NCI-H2196 (cell line): ENCODE measurements around the gene ERI3.

Experiments used
- DNase-seq: peaks from one replicate; lab custom pipeline; 2025; ENCODE audit not compliant: unreplicated experiment; lab: John Stamatoyannopoulos, UW

Gene ERI3

DNA sequence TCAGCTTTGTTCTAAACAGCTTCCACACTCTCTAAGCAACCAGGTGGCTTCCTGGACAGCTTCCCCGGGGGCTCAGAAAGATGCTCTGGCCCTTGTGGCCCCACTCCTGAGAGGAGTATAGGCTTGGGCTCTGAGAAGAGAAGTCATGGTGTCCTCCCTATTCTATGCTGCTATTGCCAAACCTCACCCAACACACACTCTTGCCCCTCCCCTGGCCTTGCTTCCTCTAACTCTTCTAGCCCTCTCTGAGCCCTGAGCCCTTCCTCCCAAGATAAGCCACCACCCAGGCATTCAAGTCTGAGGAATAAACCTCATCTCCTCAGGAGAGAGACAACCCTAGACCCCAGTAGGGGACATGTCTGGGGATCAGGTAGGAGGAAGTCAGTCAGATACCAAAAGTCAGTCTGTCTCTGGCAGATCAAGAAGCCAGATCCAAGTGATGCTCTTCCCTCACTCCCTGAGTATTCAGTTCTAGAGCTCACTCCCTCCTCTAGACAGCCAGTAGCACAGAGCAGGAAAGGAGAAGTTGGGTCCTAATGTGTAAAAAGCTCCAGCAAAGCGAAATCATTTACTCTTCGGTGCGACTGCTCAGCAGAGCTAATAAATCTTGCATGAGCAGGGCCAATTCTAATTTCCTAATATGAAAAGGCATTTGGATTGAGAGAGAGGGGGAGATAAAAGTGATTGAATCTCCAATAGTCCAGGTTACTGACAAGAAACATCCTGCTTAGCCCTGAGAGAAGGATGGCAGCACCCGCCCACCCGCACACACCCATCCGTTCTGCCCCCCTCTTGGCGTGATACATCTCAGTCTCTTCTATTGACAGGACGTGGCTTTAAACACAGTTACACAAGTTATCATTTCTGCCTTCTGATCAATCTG is 91.2 kb downstream of the ERI3 start:
- no peak for DNase-seq

DNA sequence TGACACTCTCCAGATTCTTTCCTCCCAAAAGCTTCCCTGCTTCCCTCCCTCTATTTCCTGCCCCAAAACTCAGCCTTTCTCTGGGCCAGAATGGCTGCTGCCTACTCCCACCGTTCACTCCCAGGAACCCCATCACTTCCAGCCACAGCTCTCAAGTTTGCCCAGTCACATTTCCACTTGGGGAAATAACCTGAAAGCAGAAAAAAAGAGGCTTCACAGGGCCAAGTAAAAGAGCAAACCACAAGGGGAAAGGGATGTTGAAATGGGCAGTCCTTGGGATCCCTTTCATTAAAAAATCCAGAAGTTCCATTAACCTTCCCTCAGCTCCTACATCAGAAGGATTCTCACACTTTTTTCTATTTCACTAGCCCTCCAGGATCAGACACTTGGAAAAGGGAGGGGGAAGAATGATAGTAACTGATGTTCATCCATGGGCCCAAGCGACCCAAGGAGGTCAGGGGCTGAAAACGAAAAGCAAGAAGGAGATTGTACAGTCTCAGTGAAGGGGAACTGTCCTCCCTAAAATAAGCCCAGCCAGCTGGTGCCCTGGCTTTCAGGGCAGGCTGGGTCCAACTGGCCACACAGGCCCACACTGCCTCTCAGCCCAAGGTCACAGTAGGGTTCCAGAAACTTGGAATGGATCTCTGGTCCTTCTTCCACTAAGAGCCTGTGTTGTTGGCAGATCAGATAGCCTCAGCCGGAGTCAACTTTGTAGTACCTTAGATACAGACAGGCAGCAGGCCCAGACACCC is 92.1 kb downstream of the ERI3 start:
- no peak for DNase-seq

DNA sequence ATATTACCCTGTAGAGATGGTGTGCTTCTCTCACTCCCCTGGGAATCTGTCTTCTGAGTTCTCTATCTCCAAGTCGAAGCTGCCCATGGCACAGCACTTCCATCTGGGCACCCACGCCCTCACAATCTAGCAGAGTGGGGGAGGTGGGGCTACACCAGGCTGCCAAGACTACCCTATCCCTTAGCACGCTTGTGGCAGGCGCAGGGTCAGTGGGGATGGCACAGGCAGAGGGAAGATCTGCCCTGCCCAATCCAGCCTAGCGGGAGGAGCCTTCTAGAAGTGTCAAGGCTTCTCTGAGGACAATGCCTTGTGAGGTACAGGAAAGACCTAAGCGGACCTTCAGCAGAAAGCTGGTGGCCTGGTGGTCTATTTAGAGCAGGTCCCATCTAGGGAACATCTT is 92.6 kb downstream of the ERI3 start:
- DNase-seq: no peak

DNA sequence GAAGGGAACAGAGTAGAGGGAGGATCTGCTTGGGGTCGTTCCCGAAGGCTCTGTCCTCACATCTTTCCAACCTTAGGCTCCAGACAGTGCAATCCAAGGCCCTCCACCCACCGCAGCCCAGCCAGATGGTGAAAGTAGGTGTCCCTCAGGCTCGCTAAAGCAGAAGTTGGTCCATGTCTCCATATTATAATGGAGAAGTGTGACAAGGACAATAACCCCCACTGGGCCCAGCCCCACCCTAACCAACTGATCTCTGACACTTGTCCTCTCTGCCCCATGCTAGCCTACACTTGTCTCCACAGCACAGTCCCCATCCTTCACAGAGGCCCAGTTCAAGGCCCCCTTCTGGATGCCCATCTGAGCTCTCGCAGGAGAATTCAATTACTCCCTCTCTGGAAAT is 93.1 kb downstream of the ERI3 start:
- DNase-seq: no peak

DNA sequence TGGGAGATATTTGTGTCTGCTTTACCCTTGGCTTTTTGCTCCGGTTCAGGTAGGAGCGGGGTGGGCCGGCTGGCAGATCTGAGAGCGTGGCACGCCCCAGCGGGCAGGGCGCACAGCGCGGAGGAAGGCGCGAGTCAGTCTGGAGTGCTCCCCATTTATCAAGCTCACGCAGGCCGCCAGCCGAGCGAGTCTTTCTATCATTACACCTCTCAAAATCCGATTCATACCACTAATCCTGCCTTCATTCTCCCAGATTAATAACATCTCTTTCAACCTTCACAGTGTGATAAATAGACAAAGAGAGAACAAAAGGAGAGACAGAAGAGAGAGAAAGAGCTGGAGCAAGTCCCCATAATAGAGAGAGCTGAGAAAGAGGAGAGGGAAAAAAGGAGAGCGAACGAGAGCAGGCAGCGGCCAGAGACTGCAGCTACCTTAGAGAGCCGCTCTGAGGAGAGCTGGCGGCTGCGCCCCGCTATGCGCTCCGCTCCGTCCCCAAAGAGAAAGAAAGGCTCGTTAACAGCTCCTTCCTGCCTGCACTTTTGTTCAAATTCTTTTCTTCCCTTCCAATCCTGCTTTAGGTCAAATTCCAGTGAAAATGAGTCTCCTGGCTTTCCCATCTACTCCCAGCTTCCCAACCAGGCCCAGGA is 93.8 kb downstream of the ERI3 start:
- DNase-seq: no peak

DNA sequence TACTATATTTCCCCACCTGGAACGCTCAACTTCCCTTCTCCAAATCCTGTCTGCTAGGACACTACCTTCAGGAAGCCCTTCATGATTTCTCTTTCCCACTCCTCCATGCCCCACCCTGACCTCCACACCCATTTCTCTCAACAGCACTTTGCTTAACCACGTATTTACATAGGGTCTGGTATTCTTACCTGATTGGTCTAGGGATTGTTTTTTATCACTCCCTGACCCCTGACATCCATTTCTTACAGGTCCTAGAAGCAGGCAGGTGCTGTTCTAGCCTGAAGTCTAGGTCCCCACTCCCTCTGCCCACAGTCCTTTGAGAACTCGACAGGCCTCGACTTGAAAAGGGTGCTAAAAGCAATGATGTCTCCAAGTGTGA is 94.3 kb downstream of the ERI3 start:
- no peak for DNase-seq

DNA sequence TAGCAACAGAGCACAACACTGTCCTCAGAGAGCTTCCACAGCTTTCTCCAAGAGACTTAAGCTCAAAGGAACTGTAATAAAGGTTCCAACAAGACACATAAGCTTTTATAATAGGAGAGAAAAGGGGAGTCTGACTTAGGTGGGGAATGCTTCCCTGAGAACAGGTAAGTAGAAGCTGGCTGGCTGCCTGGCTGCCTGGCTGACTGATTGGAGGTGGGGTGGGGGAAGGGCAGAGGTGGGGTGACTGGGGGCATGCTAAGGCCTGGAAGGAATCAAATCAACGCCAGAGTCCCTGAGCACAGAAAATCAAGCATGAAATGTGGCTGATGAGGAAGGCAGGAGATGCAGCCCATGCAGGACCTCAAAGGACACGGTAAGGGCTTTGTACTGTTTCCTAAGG is 96.0 kb downstream of the ERI3 start:
- DNase-seq: no peak

DNA sequence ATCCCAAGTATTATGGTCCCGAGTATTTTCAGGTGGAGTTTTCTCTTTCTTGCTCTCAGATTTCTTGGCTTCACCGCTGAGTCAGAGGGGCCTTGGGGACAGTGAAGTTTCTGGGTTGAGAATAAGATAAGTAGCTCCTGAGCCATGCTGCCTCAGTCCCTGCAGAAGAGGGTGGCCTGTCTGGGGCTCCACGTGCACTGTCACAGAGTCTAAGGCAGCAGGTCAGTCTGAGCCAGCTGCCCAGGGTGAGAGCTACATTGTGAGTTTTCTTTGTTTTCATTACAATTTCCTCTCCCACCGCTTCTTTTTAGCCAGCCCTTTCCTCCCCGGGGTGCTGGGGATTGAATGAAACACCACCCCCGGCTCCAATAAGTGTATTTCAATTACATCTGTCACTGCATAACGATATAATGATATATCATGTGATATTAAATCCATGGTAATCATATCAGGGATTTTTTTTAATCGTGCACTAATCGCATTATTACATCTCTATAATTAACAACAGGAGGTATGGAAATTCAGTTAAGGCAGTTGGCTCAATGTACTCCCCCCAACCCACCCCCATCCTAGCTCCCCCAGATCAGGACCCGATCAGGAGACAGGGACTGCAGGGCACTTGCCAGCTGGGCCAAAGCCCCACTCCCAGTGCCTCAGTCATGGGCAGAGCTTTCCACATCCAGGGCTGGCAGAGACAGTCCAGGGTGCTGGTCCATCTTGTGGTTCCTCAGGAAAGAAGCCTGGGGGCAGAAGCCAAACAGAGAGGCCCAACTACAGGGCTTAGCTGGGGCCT is 98.1 kb downstream of the ERI3 start:
- DNase-seq: no peak

DNA sequence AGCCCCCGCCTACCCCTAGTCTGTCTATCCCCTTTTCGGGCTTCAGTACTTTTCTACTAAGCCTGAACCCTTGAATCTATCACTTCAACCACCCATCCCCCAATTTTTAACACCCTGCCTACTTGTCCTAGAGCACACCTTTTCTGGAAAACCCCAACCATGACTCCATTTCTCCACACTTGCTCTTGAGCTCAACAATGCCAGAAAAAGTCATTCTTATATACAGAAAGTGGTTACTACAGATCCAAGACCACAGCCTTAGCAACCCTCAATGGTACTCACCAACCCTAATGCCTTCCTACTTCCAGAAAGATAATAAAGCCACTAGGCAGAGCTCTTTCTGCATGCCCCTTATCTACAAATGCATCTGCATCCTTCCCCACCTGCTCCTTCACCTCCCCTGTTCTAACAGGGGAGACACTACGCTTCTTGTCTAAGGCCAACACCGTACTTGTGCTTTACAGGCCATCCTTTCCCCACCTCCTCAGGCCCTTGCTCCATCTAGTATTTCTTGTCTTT is 100.6 kb downstream of the ERI3 start:
- no peak for DNase-seq

DNA sequence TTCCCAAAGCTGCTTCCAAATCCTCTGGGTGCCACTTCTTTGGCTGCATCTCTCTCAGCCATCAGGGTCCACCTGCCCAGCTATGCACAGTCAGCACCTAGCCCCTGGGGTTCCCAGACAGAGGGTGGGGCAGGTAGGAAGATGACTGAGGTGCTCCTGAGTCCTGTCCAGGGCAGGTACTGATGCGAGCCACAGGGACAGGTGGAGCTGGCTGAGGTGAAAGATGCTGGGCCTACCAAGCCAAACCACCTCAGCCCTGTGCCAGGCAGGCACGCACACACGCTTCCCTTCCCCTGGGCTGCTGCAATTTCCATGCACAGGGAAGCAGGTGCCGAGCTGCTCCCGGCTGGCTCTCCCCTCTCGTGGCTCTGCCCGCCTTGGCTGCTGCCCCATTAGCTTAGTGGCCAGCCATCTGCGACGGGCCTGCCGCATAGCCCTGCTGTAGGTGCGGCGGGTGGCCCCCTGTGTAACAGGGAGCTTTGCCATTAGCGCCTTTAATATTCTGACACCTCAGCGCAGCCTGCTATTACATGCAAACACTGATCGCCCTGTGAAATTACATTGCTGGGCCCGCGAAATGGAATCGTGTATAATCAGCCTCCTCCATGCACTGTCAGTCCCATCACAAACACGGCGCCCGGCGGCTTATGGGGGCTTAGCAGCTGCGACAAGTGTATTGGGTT is 102.9 kb downstream of the ERI3 start:
- no peak for DNase-seq

DNA sequence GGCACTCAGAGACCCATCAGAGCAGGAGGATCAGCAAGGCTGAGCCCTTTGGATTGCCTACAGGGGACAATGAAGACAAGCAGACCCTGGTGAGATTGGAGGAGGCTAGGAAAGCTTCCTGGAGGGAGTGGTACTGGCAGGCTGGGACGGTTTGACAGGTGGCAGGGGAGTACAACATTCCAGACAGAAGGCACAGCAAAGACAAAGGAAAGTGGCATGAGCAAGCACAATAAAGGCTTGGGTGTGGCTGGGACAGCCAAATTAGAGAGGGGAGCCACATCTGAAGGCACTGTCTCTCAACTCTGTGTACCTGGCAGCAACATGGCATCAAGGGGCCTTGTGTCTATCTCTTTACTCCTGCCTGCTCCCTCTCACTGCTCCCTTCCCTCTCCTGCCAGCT is 103.6 kb downstream of the ERI3 start:
- DNase-seq: no peak

DNA sequence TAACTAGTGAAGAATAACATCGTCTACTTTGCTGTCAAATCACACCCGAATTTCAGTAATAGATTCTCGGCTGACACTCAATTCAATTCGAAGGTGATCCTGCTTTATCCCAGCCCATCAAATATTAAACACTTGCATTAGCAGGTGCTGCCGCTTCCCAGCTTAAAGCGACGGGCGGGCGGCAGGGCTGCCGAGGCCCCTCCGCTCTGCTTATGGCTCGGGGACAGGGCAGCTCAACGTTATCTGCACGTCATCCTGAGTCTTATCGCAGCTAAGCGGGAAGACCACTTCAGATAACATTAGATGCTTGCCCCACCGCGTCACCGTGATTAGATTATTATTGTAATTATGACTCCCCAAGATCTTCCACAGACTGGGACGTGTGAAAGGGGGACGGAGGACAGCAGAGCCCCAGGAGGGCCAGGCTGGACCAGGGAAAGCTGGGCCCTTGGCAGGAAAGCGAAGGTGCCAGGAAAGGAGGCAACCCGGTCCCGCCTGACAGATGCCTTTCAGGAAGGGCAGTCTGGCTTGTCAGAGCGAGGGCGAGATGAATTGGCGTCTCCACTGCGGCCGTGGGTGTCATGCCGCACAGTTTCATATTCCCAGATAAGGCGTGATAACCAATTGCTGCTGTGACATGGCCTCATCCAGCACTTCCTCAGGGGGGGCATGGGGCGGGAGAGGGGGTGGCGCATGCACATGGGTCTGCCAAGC is 104.8 kb downstream of the ERI3 start:
- no peak for DNase-seq

DNA sequence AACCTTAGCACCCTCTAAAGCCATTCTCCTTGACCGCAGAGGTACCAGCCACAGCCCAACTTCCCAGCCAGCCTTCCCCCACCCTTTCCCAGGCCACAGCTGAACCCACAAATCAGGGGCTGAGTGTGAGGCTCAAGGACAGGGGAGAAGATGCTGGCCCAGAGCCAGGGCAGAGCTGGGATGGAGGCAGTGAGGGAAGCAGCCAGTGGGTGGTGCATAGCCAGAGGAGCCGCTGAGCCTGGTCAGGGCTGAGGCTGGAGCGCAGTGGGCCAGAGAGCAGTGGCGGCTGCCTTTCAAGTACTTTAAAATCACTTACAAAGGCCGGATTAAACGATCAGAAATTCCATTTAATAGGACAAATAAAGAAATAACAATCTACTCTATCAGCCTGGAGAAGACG is 105.5 kb downstream of the ERI3 start:
- no peak for DNase-seq

DNA sequence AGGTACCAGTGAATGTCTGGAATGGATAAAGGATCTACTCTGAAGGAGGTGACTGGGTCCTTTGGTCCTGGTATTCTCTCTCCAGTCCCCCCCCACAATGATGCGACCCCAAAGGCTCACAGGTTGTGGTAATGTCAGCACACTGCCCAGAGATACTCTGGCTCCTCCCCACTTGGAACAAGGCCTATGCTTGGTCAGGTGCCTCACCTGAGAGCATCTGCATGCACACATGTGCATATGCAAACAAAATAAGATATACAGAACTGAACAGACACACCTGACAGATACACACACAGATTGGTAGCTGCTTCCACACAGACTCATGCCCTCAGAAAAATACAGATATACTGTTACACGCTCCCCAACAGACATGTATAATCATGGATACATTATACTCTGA is 108.3 kb downstream of the ERI3 start:
- peak; percentile 21 for DNase-seq

DNA sequence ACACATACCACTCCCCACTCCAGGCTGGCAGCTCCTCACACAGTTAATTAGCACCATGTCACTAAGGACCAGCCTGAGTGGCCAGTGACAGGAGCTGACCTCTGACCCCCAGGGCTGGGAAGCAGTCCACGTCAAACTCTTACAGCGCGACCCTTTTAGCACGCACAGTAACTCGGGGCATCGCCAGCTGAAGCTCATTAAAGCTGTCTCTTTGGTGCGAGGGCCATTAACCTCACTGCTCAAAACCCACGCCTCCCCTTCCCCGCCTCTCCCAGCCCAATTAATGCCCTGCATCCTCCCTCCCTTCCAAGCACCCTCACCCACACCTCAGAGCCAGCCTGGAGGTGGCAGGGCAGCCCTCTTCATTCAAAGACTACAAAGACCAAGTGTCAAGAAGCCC is 110.1 kb downstream of the ERI3 start:
- DNase-seq: no peak

DNA sequence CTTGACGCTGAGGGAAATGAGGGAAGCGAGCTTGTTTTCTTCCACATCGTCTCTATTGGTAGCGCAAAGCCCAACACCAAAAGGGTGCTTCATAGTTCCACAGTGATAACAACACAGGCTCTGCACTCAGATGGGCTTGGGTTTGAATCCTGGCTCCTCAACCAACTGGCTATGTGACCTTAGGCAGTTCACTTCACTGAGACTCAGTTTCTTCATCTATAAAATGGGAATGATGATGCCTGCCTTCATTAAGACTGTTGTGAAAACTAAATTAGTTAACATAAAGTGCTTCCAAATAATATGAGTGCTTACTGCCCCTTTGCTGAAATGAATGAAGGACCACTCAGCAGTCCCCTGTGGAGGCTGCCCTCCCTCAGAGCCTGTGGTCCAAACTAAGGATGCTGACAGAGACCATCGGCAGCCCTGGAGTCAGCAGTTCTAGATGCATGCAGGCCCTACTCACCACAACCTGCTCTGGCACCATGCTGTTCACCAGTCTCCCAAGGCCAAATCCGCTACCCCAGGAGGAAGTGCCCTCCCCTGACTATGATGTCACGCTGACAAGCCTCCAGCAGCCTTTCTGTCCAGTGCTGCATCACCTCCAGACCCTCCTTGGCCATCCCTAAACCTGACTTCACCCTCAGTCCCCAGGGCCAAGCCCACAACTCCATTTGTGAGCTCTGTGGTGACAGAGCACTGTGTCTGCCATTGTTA is 111.1 kb downstream of the ERI3 start:
- no peak for DNase-seq

DNA sequence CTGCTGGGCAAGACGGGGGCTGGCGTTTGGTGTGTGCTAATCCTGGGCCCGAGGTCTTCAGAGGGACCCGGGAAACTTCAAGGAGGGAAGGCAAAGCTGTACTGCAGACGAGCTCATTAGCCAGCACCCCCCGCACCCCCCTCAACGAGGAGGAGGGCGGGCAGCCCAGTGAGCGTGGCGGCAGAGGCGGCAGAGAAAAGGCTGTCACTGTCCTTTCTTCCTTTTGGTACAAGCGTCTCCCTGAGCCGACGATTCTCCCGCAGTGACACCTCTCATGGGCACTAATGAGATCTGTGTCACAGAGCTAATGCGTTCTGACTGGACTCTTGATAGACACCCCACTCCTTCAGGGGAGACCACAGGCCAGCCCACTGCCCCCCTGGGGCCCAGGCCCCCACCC is 112.3 kb downstream of the ERI3 start:
- DNase-seq: no peak

DNA sequence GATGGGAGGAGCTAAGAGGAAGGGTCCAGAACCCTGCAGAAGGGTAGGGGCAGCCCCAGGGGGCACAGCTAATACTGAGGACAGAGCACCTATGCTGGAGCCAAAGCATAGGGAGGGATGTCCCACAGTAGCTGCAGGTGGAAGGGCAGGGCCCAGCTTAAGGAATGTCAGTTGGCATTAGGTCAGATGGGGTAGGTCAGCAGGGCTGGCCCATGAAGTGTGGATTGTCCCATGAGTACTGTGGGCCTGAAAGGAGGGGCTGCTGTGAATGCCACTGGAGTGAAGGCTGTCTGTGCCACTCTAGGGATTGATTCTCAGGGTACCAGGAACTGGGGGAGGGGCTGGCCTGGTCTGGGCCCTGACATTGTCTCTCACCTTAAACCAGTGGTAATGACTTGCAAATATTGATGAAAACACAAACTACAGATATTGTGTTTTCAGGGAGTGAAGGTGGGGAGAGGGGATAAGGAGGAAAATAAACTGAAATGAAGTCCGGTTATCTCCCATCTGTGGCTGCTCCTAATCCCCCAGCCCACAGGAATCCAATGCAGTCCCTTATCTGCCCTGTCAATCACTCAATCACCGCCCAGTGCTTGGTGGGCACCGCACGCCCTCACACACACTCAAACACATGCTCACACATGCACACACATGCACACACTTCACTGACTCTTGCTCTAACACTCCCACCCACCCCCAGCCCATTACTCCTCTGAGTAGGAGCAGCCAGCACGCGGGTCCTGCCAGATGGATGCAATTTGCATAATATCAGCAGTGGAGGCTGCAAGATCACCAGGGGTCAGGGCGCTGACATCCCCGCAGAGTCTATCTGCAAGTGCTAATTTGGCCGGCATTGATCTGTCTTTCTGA is 114.0 kb downstream of the ERI3 start:
- no peak for DNase-seq
